Muscle of leg (tissue), 11 donors: ENCODE measurements around the gene CRTC3. TPM values are rescaled to one million over a fixed set of nuclear protein-coding genes. Genes with fewer than 3 reads are reported as not detected.
"Not testable (repeated sequence)": the region's sequence is repeated elsewhere in the genome, so short reads cannot be mapped to it uniquely, and the experiment has no call there.

ENCODE experiments used
- DNase-seq: peaks from one replicate; pipeline ENCODE4 v3.0.0; 2013
- H3K27ac ChIP-seq: one replicate; pipeline ENCODE4 v1.5.1; 2013; ENCODE audit warnings: mild to moderate bottlenecking, low read length, control low read depth
- H3K27me3 ChIP-seq: one replicate; pipeline ENCODE4 v1.6.1; 2013; ENCODE audit warnings: low read length; ENCODE audit not compliant: control insufficient read depth, insufficient read depth
- H3K36me3 ChIP-seq: one replicate; pipeline ENCODE4 v1.6.1; 2013; ENCODE audit warnings: low read length; ENCODE audit not compliant: control insufficient read depth, insufficient read depth
- H3K4me1 ChIP-seq: one replicate; pipeline ENCODE4 v1.6.1; 2013; ENCODE audit warnings: low read length; ENCODE audit not compliant: control insufficient read depth, insufficient read depth
- H3K4me3 ChIP-seq: one replicate; pipeline ENCODE4 v1.5.1; 2013; ENCODE audit warnings: low read length, control low read depth
- H3K9me3 ChIP-seq: replicated peaks from 2 replicates; pipeline ENCODE4 v1.6.1; 2013; ENCODE audit warnings: low read depth, low read length; ENCODE audit not compliant: control insufficient read depth
- WGBS: methylation state at CpG from one replicate; pipeline ENCODE4 v1.1.5; 2013; ENCODE audit warnings: missing lambda C conversion rate; ENCODE audit not compliant: insufficient coverage; 5-methylcytosine and 5-hydroxymethylcytosine counted together
- polyA plus RNA-seq, 8 donors: library from polyadenylated mRNA; unstranded; fragments of 120-200 nt; gene quantifications; one replicate each; pipeline versions ENCODE4 v1.2.1 to v1.2.3, GENCODE V29; 2013; ENCODE audit warnings: inconsistent platforms in 1 of 8, low replicate concordance in 1 of 8; ENCODE audit not compliant: insufficient read length in 8 of 8, insufficient read depth in 1 of 8
- total RNA-seq: library from RNA; stranded (reverse); fragments of 120-200 nt; gene quantifications from one replicate; pipeline ENCODE4 v1.2.4, GENCODE V29; 2013

CRTC3 gene
- total and polyA plus RNA-seq, 9 donors = 12.6 to 30.6 (median 25.0) TPM

DNA sequence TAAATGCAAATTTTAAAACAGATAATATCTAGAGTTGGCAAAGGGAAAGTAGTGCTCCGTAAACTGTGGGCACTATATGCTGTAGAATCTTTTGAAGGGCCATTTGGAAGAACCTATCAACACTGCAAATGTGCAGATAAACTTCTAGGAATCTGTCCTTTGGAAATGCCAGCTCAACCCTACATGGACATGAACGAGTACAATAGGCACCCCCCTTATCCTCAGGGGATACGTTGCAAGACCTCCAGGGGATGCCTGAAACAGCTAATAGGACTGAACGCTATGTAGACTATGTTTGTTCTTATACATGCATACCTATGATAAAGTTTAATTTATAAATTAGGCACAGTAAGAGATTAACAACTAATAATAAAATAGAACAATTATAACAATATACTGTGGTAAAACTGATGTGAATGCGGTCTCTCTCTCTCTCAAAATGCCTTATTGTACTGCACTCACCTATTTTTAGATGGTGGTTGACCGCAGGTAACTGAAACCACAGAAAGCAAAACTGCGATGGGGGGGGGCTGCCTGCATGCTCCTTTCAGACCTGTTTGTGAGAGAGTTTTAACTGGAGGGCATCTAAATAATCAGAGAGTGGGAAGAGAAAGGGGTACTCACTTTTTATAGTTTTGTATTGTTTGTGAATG lies 127.9 kb downstream of the CRTC3 start:
- not testable (repeated sequence) for H3K4me3 ChIP-seq, H3K27ac ChIP-seq, H3K36me3 ChIP-seq, H3K9me3 ChIP-seq, DNase-seq, H3K27me3 ChIP-seq
- 100% methylated on average over 1 of the region's 7 CpGs for WGBS
- peaks cover 14% of the 10 kb centered on the region for H3K4me1 ChIP-seq

DNA sequence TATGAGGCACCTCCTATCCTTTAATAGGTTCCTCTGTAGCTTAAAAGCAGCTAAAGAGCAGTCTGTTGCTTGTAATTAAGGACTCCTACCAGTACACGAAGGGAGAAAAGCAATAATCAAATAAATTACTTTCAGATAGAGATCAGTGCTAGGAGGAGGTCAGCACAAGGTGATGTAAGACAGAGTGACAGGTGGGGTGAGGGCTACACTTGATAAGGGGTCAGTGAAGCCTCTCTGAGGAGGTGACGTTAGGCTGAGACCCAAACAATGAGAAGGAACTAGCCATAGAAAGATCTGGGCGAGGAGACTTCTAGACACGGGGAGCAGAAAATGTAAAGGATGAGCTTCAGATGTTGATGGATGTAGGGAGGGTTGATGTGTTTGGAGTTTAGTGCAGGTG lies 129.8 kb downstream of the CRTC3 start:
- Histone ChIP-seq H3K27ac (no peak overlapping the region), H3K4me1 (peaks cover 12% of the 10 kb centered on the region)
- 75% methylated on average over 3 of the region's 4 CpGs for WGBS

DNA sequence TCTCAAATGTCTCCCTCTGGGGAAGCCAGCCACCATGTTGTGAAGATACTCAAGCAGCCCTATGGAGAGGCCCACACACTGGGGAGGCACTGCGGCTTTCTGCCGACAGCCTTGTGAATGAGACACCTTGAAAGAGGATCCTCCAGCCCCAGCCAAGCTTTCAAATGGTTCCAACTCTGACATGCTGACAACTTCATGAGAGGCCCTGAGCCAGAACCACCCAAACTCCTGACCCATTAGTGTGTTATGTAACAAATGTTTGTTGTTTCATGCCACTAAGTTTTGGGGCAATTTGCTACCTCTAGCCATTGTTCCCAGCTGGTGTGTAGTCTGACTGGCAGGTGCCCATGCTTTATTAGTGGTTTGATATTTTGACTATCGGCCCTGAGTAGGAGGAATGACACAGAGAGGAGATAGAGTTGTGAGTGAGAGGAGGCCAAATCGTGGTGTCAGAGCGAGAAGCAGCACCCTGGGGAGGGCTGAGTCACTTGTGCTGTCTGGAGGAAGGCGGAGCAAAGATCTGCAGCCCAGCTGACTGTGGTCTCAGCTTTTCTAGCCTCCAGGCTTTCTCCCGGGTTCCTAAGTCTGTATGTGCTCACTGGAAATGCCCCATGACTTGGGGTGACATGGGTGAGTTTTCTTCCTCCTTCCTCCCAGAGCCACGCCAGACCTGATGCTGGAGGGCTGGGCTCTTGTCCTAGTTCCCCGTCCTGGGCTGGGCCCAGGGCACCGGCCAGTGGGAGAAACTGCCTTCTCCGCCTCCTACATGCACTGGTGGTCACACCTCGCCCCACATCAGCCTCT lies 130.7 kb downstream of the CRTC3 start:
- H3K4me3 ChIP-seq = no peak overlapping the region
- peak; percentile 76 for DNase-seq
- no peaks in the 10 kb centered on the region for H3K36me3 ChIP-seq
- peaks cover 11% of the 10 kb centered on the region for H3K4me1 ChIP-seq
- no peaks in the 10 kb centered on the region for H3K9me3 ChIP-seq
- 0% methylated on average over 2 of the region's 12 CpGs for WGBS
- H3K27ac ChIP-seq = no peak overlapping the region
- H3K27me3 ChIP-seq = no peaks in the 10 kb centered on the region

More for the DNA sequence above, 129.8 kb downstream of the CRTC3 start:
- no peak overlapping the region for H3K4me3 ChIP-seq
- no peaks in the 10 kb centered on the region for H3K9me3 ChIP-seq
- no peak for DNase-seq
- no peaks in the 10 kb centered on the region for H3K36me3 ChIP-seq
- no peaks in the 10 kb centered on the region for H3K27me3 ChIP-seq

DNA sequence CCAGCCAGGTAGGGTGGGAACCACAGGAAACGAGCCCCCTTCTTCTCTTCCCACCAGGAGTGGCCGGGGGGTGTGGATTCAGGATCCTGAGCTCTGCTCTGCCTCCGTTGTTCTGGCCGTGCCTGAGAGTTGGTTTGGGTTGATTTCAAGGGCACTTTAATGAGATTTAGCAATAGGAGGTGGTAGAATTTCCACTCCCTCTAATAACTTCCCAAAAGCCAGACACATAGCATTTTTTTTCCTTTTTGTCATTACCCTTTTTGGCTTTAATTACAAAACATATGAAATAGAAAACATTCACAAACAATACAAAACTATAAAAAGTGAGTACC lies 131.2 kb downstream of the CRTC3 start:
- H3K4me1 ChIP-seq = peaks cover 11% of the 10 kb centered on the region
- WGBS = no CpG with 5 or more reads among the region's 4 CpGs
- not testable (repeated sequence) for H3K27ac ChIP-seq, H3K4me3 ChIP-seq, H3K27me3 ChIP-seq, H3K36me3 ChIP-seq, H3K9me3 ChIP-seq, DNase-seq

DNA sequence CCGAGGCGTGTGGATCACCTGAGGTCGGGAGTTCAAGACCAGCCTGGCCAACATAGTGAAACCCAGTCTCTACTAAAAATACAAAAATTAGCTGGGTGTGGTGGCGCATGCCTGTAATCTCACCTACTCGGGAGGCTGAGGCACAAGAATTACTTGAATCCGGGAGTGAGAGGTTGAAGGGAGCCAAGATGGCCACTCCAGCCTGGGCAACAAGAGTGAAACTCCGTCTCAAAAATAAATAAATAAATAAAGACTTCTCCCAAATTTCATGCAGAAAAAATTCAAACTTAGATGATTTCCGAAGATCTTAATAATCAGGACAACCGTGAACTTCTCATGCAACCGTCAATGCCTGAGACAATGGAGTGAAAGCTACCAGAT lies 134.3 kb downstream of the CRTC3 start:
- WGBS = 100% methylated on average over 3 of the region's 10 CpGs
- not testable (repeated sequence) for H3K4me3 ChIP-seq, H3K27ac ChIP-seq, H3K27me3 ChIP-seq, H3K36me3 ChIP-seq, DNase-seq, H3K9me3 ChIP-seq
- H3K4me1 ChIP-seq = peaks cover 11% of the 10 kb centered on the region

DNA sequence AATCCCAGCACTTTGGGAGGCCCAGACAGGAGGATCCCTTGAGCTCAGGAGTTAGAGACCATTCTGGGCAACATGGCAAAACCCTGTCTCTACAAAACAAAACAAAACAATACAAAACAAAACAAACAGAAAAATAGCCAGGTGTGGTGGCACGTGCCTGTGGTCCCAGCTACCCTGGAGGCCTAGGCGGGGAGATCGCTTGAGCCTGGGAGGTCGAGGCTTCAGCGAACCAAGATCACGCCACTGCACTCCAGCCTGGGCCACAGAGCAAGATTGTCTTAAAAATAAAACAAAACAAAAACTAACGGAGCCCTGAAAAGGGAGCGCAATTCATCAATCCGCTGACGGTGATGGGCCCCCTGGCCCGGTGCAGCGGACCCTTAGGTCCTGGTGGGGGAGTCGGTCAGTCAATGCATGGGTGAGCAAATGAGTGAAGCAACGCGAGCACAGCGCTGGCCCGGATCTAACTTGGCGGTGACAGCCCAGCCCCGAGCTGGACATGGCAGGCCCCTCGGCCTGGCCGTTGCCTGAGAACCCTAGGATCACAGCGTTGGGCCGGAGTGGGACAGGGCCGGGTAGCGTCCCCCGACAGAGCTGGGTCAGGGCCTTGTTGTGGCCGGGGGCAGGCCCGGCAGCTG lies 135.0 kb downstream of the CRTC3 start:
- Histone ChIP-seq H3K27me3 (peaks cover 4% of the 10 kb centered on the region), H3K36me3 (no peaks in the 10 kb centered on the region), H3K9me3 (no peaks in the 10 kb centered on the region), H3K4me3 (peak overlapping the region; percentile 80), H3K27ac (peak overlapping the region; percentile 84), H3K4me1 (peaks cover 11% of the 10 kb centered on the region)
- WGBS = 22% methylated on average over 20 of the region's 28 CpGs
- DNase-seq = peak; percentile 71

DNA sequence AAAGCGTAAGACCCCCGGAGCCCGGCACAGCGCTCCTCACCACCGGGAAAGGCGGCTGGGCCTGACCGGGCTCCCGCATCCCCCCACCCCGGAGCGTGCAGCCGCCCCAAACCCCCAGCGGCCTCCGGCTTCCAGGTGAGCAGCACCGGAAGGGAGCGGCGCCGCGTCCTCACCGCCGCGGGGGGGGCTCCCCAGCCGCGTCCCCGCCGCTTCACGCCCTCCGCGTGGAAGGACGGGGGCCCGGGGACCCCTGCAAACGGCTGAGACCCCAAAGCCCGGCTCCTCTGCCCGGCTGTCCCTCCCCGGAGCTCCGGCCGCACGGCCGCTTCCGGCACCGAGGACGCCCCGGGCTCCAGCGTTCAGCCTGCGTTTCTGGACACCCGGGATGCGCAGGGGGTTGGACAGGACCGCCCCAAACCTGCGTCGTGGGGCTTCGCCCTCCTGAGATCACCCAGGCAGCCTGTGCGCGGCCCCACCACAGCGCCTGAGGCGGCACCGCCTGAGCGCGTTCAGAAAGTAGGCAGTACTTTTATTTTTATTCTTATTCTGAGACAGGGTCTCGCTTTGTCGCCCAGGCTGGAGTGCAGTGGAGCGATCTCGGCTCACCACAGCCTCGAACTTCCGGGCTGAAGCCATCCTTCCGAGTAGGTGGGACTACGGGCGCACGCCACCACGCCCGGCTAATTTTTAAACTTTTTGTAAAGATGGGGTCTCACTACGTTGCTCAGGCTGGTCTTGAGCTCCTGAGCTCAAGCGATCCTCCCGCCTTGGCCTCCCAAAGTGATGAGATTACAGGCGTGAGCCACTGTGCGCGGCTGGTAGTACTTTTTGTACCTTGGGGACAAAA lies 135.8 kb downstream of the CRTC3 start:
- Histone ChIP-seq H3K36me3 (no peaks in the 10 kb centered on the region), H3K9me3 (no peaks in the 10 kb centered on the region), H3K4me3 (peak overlapping the region; percentile 80), H3K27ac (peak overlapping the region; percentile 84), H3K4me1 (peaks cover 6% of the 10 kb centered on the region), H3K27me3 (peaks cover 4% of the 10 kb centered on the region)
- 3% methylated on average over 58 of the region's 75 CpGs for WGBS
- peak; percentile 73 for DNase-seq

DNA sequence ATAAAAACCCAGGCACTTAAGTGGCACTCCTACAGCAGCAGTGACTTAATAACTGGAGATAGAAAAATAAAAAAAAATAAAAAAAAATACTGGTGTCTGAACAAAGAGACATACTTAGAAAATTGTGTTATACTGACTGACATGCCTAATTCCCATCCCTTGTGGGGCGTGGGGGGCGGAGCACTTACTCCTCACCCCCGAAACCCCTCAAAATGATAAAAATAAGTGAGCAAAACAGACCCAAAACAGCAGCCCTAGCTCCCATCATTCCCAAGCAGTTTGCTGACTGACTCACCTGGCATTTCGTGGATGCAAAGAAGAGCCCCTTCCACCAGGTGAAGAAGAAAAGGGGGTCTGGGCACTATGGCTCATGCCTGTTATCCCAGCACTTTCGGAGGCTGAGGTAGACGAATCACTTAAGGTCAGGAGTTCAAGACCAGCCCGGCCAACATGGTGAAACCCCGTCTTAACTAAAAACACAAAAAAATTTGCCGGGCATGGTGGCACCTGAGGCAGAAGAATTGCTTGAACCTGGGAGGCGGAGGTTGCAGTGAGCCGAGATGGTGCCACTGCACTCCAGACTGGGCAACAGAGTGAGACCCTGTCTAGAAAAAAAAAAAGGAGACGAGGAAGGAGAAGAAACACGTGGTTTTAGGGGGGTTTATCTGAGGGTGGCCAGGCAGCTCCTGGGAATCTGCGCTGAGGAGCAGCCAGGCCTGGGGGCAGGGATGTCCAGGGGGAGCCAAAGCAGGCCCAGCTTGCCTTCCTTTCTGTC lies 136.6 kb downstream of the CRTC3 start:
- peaks cover 3% of the 10 kb centered on the region for H3K4me1 ChIP-seq
- peak overlapping the region; percentile 80 for H3K4me3 ChIP-seq
- no peaks in the 10 kb centered on the region for H3K9me3 ChIP-seq
- H3K27me3 ChIP-seq = peaks cover 4% of the 10 kb centered on the region
- no peak for DNase-seq
- peak overlapping the region; percentile 84 for H3K27ac ChIP-seq
- 88% methylated on average over 8 of the region's 14 CpGs for WGBS
- no peaks in the 10 kb centered on the region for H3K36me3 ChIP-seq

DNA sequence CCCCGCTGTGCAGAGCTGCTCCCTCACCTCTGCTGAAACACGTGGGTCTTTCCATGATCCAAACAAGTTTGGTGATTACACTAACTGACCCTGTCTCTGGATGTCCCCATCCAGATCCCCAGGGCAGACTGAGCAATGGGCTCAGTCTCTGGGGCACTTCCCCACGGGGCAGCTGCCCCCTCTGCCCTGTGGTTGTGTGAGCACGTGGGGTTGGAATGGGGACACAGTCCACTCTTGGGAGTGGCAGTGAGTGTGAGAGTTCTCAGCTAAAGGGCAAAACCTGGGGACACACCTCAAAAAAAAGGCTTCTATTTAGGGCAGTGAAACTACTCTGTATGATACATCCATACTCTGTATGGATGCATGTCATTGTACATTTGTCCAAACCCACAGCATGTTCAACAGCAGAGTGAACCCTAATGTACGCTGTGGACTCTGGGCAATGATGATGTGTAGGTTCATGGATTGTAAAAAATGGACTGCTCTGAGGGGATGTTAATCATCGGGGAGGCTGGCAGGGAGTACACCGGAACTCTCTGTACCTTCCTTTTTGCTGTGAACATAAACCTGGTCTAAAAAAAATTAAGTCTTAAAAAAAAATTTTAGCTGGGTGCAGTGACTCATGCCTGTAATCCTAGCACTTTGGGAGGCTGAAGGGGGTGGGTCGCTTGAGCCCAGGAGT lies 137.5 kb downstream of the CRTC3 start:
- H3K36me3 ChIP-seq = no peaks in the 10 kb centered on the region
- DNase-seq = no peak
- no peak overlapping the region for H3K4me3 ChIP-seq
- H3K27me3 ChIP-seq = peaks cover 4% of the 10 kb centered on the region
- H3K4me1 ChIP-seq = peaks cover 3% of the 10 kb centered on the region
- no peak overlapping the region for H3K27ac ChIP-seq
- no peaks in the 10 kb centered on the region for H3K9me3 ChIP-seq
- 78% methylated on average over 3 of the region's 8 CpGs for WGBS
